Subcutaneous adipose tissue (tissue), 4 donors: ENCODE results near the gene ZG16. TPM values are rescaled to one million over a fixed set of nuclear protein-coding genes. Genes with fewer than 3 reads are reported as not detected.

ENCODE experiments used
- total RNA-seq, 4 donors: library from RNA; depleted of rRNA; stranded (reverse); fragments of >200 nt; gene quantifications; one replicate each; pipeline ENCODE4 v1.1.0, GENCODE V29; 2016
- TF ChIP-seq, protein P1 (sequence below): fragments of 450-650 bp; IDR thresholded peaks from one replicate; pipeline ENCODE4 v1.5.1; 2016; ENCODE audit warnings: low read depth, mild to moderate bottlenecking, control low read depth, antibody characterized with exemption, moderate library complexity

Gene ZG16
- total RNA-seq, 4 donors from 2014 or later, result 0.17 to 0.75 TPM; not detected in 2

DNA sequence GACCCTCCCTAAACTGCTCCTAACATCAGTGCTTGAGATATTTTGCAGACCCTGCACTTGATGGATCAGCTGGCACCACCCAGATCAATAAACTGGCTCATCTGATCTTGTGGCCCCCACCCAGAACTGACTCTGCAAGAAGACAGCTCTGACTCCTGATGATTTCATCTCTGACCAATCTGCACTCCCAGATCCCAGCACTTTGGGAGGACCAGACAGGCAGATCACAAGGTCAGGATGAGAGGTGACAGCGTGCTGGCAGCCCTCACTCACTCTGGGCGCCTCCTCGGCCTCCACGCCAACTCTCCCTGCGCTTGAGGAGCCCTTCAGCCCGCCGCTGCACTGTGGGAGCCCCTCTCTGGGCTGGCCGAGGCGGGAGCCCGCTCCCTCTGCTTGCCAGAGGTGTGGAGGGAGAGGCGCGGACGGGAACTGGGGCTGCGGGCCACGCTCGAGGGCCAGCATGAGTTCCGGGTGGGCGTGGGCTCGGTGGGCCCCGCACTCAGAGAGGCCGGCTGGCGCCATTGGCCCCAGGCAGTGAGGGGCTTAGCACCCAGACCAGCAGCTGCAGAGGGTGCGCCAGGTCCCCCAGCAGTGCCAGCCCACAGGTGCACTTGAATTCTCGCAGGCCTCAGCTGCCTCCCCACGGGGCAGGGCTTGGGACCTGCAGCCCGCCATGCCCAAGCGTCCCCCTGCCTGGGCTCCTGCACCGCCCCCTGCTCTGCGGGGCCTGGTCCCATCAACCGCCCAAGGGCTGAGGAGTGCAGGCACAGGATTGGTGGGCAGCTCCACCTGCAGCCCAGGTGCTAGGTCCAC lies 29.9 kb upstream of the ZG16 start:
- TF ChIP-seq, protein P1, sequence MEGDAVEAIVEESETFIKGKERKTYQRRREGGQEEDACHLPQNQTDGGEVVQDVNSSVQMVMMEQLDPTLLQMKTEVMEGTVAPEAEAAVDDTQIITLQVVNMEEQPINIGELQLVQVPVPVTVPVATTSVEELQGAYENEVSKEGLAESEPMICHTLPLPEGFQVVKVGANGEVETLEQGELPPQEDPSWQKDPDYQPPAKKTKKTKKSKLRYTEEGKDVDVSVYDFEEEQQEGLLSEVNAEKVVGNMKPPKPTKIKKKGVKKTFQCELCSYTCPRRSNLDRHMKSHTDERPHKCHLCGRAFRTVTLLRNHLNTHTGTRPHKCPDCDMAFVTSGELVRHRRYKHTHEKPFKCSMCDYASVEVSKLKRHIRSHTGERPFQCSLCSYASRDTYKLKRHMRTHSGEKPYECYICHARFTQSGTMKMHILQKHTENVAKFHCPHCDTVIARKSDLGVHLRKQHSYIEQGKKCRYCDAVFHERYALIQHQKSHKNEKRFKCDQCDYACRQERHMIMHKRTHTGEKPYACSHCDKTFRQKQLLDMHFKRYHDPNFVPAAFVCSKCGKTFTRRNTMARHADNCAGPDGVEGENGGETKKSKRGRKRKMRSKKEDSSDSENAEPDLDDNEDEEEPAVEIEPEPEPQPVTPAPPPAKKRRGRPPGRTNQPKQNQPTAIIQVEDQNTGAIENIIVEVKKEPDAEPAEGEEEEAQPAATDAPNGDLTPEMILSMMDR, result no peak

- TF ChIP-seq, protein P1, result no peak
Observed at GRCh38 chr16:29753516-29753915, 24.5 kb upstream of the ZG16 start.

GRCh38 chr16:29756654-29757053 lies 21.4 kb upstream of the ZG16 start:
- TF ChIP-seq, protein P1, result no peak

- TF ChIP-seq, protein P1, result no peak
Observed at GRCh38 chr16:29757950-29758466, 20.0 kb upstream of the ZG16 start.

- TF ChIP-seq, protein P1, result no peak
Observed at GRCh38 chr16:29760567-29761279, 17.3 kb upstream of the ZG16 start.

DNA sequence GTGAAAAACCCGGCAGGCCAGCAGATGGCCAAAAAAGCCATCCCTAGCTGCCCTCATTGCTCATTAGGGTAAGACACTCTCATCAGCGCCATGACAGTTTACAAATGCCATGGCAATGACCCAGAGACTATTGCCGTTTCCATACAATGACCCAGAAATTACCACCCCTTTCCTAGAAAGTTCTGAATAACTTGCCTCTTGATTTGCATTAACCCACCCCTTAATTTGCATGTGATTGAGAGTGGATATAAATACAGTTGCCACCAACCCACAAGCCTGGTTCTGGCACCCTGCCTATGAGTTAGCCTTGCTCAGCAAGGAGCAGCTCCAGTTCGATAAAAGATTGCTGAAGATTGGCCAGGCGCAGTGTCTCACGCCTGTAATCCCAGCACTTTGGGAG lies 16.2 kb upstream of the ZG16 start:
- TF ChIP-seq, protein P1, result no peak

DNA sequence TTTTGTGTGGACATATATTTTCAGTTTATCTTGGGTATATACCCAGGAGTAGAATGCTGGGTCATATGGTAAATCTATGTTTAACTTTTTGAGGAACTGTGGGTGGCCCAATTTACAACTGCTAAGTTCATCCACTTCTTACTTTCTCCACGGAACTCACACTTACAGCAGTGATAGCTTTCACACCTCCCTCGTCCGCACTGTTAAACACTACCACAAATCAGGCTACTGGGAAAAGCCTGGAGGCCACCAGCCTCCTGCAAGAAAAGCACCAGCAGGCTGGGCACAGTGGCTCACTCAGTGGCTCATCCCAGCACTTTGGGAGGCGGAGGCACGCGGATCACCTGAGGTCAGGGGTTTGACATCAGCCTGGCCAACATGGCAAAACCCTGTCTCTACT lies 14.7 kb upstream of the ZG16 start:
- TF ChIP-seq, protein P1, result no peak
